Left lung (tissue), 10 donors: Measurements from ENCODE around the gene SLC17A5. TPM values are rescaled to one million over a fixed set of nuclear protein-coding genes. Genes with fewer than 3 reads are reported as not detected.
"Not testable (repeated sequence)": the region's sequence is repeated elsewhere in the genome, so short reads cannot be mapped to it uniquely, and the experiment has no call there.

Experiments used
- ATAC-seq: fragments of 200-7000 bp; cut with Tn5 transposase; one replicate; pipeline ENCODE4 v1.9.1; 2020; ENCODE audit warnings: moderate library complexity
- DNase-seq, 4 donors: peaks; one replicate each; pipeline ENCODE4 v3.0.0-alpha.2; 2013 to 2020
- H3K27ac ChIP-seq, 2 donors: fragments of 200-600 bp; sonication (generic) in 1 of 2; one replicate each; pipeline versions ENCODE4 v1.5.0 to v1.8.0; 2020 to 2021
- H3K27me3 ChIP-seq, 2 donors: fragments of 200-600 bp; sonication (generic) in 1 of 2; one replicate each; pipeline versions ENCODE4 v1.5.0 to v1.8.0; 2020 to 2021
- H3K36me3 ChIP-seq, 2 donors: fragments of 200-600 bp; sonication (generic) in 1 of 2; one replicate each; pipeline versions ENCODE4 v1.5.0 to v1.8.0; 2020 to 2021
- H3K4me1 ChIP-seq, 2 donors: fragments of 200-600 bp; one replicate each; pipeline ENCODE4 v1.8.0; 2021
- H3K4me3 ChIP-seq, 2 donors: fragments of 200-600 bp; sonication (generic) in 1 of 2; one replicate each; pipeline versions ENCODE4 v1.5.0 to v1.8.0; 2020 to 2021; ENCODE audit warnings: mild to moderate bottlenecking in 1 of 2
- H3K9me3 ChIP-seq, 2 donors: fragments of 200-600 bp; sonication (generic) in 1 of 2; one replicate each; pipeline versions ENCODE4 v1.5.0 to v1.8.0; 2020 to 2021
- CTCF ChIP-seq, 2 donors: fragments of 200-600 bp; sonication (generic) in 1 of 2; IDR thresholded peaks; one replicate each; pipeline versions ENCODE4 v1.5.0 to v1.8.0; 2021; ENCODE audit warnings: antibody characterized with exemption in 2 of 2
- intact Hi-C, 2 donors: fragments of 100-400 bp; cut with DNase I; formaldehyde crosslinking; loops; one replicate each; pipeline versions ENCODE4 v1.11.2 to v1.14.2; 2022
- polyA plus RNA-seq, 6 donors: library from polyadenylated mRNA; unstranded; fragments of 120-200 nt; gene quantifications; one replicate each; pipeline ENCODE4 v1.2.1, GENCODE V29; 2013; ENCODE audit not compliant: insufficient read length in 6 of 6
- total RNA-seq, 2 donors: library from RNA; stranded (reverse); fragmentation: NEBNext Ultra II Directional; extraction: Animal tissue kit (Norgen Biotek cat#: 25700); gene quantifications; one replicate each; pipeline ENCODE4 v1.2.1, GENCODE V29; 2021
- donor health status: DM: no; HTN: yes; CAD: no.
- donor health status: DM: no; HTN: no; CAD: no.

Gene SLC17A5
- total and polyA plus RNA-seq, 8 donors: 8.7 to 27.8 (median 10.3) TPM

- Histone ChIP-seq H3K36me3 (no peaks in the 10 kb centered on the region), H3K4me3 (no peak overlapping the region), H3K4me1 (peaks cover 21 to 53% of the 10 kb centered on the region in 2 donors), H3K27me3 (no peaks in the 10 kb centered on the region), H3K27ac (peak overlapping the region; percentile 87 to 97), H3K9me3 (no peaks in the 10 kb centered on the region)
- intact Hi-C loops: loop anchor here in 1 of 2 donors (10.0 kb wide), 1 partner anchor 56 kb away; the partner anchor contains the start of gene EEF1A1
- DNase-seq (no peak), ATAC-seq (no peak)
- no peak for TF ChIP-seq CTCF (IDR thresholded peaks at IDR 0.05)
These were observed 72.5 kb downstream of the SLC17A5 start for GRCh38 chr6:73581293-73581692.

- Histone ChIP-seq H3K27ac (peak overlapping the region; percentile 87 to 97), H3K4me3 (no peak overlapping the region), H3K9me3 (peaks cover 0 to 7% of the 10 kb centered on the region in 2 donors), H3K36me3 (no peaks in the 10 kb centered on the region), H3K4me1 (peaks cover 14 to 45% of the 10 kb centered on the region in 2 donors), H3K27me3 (no peaks in the 10 kb centered on the region)
- DNase-seq (peak; percentile 64 to 91 (median 80)), ATAC-seq (peak; percentile 92)
- intact Hi-C loops: loop anchor here in 1 of 2 donors (10.0 kb wide), 1 partner anchor 56 kb away; the partner anchor contains the start of gene EEF1A1
- peak in 1 of 2 donors; percentile 49 for TF ChIP-seq CTCF (IDR thresholded peaks at IDR 0.05)
These were observed 73.3 kb downstream of the SLC17A5 start for GRCh38 chr6:73580247-73581149.

- DNase-seq (peak in 2 of 4 donors; percentile 41 to 71), ATAC-seq (peak; percentile 73)
- Histone ChIP-seq H3K36me3 (no peaks in the 10 kb centered on the region), H3K27me3 (no peaks in the 10 kb centered on the region), H3K27ac (peak overlapping the region; percentile 87 to 97), H3K4me1 (peaks cover 14 to 38% of the 10 kb centered on the region in 2 donors), H3K4me3 (no peak overlapping the region), H3K9me3 (peaks cover 0 to 9% of the 10 kb centered on the region in 2 donors)
- intact Hi-C loops: loop anchor here in 1 of 2 donors (10.0 kb wide), 1 partner anchor 55 kb away; the partner anchor contains the start of gene EEF1A1
- no peak for TF ChIP-seq CTCF (IDR thresholded peaks at IDR 0.05)
These were observed 73.9 kb downstream of the SLC17A5 start for GRCh38 chr6:73579851-73580246.

GRCh38 chr6:73579389-73579788, 74.4 kb downstream of the SLC17A5 start:
- Histone ChIP-seq H3K4me1 (peaks cover 14 to 35% of the 10 kb centered on the region in 2 donors), H3K27ac (peak overlapping the region; percentile 87 to 97), H3K27me3 (no peaks in the 10 kb centered on the region), H3K9me3 (peaks cover 0 to 9% of the 10 kb centered on the region in 2 donors), H3K36me3 (no peaks in the 10 kb centered on the region), H3K4me3 (no peak overlapping the region)
- peak; percentile 8 for ATAC-seq
- DNase-seq: peak in 1 of 4 donors; percentile 50
- TF ChIP-seq CTCF (IDR thresholded peaks at IDR 0.05): no peak
- intact Hi-C loops: no loop called here

- no peak for TF ChIP-seq CTCF (IDR thresholded peaks at IDR 0.05)
- Histone ChIP-seq H3K9me3 (peaks cover 0 to 9% of the 10 kb centered on the region in 2 donors), H3K4me3 (no peak overlapping the region), H3K27me3 (no peaks in the 10 kb centered on the region), H3K27ac (no peak overlapping the region), H3K36me3 (no peaks in the 10 kb centered on the region), H3K4me1 (peaks cover 14 to 35% of the 10 kb centered on the region in 2 donors)
- ATAC-seq (no peak), DNase-seq (no peak)
- intact Hi-C loops: no loop called here
These were observed 76.1 kb downstream of the SLC17A5 start for GRCh38 chr6:73577676-73578075.

GRCh38 chr6:73572531-73572930, 81.3 kb downstream of the SLC17A5 start:
- ATAC-seq, intact Hi-C loops, H3K27ac ChIP-seq: not testable (repeated sequence)

GRCh38 chr6:73571218-73572181, 82.3 kb downstream of the SLC17A5 start:
- DNase-seq, H3K27ac ChIP-seq, H3K9me3 ChIP-seq, H3K4me3 ChIP-seq, ATAC-seq, H3K36me3 ChIP-seq, intact Hi-C loops, H3K27me3 ChIP-seq: not testable (repeated sequence)
- H3K4me1 ChIP-seq: peaks cover 0 to 20% of the 10 kb centered on the region in 2 donors

More at GRCh38 chr6:73572531-73572930, 81.3 kb downstream of the SLC17A5 start:
- H3K27me3 ChIP-seq, H3K36me3 ChIP-seq, H3K9me3 ChIP-seq, DNase-seq, H3K4me1 ChIP-seq, H3K4me3 ChIP-seq: not testable (repeated sequence)
